Neural cell (in vitro differentiated cells): ENCODE measurements around the gene BICD1. TPM values are rescaled to one million over a fixed set of nuclear protein-coding genes. Genes with fewer than 3 reads are reported as not detected.

Experiments
- H2AFZ ChIP-seq: fragments of 200-600, 300-800 bp; sonication (generic), shearing (Covaris generic); 2 replicates; pipeline ENCODE4 v1.6.0; 2014; ENCODE audit warnings: low read depth, mild to moderate bottlenecking, antibody characterized with exemption, low read length, moderate library complexity
- H3F3A ChIP-seq: fragments of 200-600 bp; shearing (Covaris generic); 2 replicates; pipeline ENCODE4 v1.6.1; 2016; ENCODE audit warnings: mild to moderate bottlenecking, moderate library complexity, mixed read lengths, antibody characterized with exemption, low read length; ENCODE audit not compliant: insufficient read depth, poor library complexity, severe bottlenecking
- H3K27ac ChIP-seq: fragments of 200-600, 300-800 bp; sonication (generic), shearing (Covaris generic); 2 replicates; pipeline ENCODE4 v1.5.1; 2014; ENCODE audit warnings: mild to moderate bottlenecking, low read length, moderate library complexity
- H3K27me3 ChIP-seq: fragments of 300-800, 200-600 bp; sonication (generic), shearing (Covaris generic); 2 replicates; pipeline ENCODE4 v1.6.0; 2014; ENCODE audit warnings: mild to moderate bottlenecking, low read depth, low read length, moderate library complexity; ENCODE audit not compliant: insufficient read depth
- H3K36me3 ChIP-seq: fragments of 300-800, 200-600 bp; sonication (generic), shearing (Covaris generic); 2 replicates; pipeline ENCODE4 v1.5.1; 2014; ENCODE audit warnings: mild to moderate bottlenecking, antibody characterized with exemption, low read length, moderate library complexity; ENCODE audit not compliant: insufficient read depth
- H3K4me2 ChIP-seq: fragments of 300-800, 200-600 bp; sonication (generic), shearing (Covaris generic); 2 replicates; pipeline ENCODE4 v1.6.0; 2014; ENCODE audit warnings: mild to moderate bottlenecking, low read length
- H3K4me3 ChIP-seq: fragments of 300-800, 200-600 bp; sonication (generic), shearing (Covaris generic); 2 replicates; pipeline ENCODE4 v1.5.1; 2014; ENCODE audit warnings: mild to moderate bottlenecking, low read length, moderate library complexity
- H3K79me2 ChIP-seq: fragments of 200-600 bp; shearing (Covaris generic); replicated peaks from 2 replicates; pipeline ENCODE4 v1.6.0; 2014; ENCODE audit warnings: mild to moderate bottlenecking, low read length, moderate library complexity; ENCODE audit not compliant: insufficient read depth
- H3K9ac ChIP-seq: fragments of 300-800, 200-600 bp; sonication (generic), shearing (Covaris generic); 2 replicates; pipeline ENCODE4 v1.6.1; 2016; ENCODE audit warnings: mild to moderate bottlenecking, low read length, mixed read lengths
- H3K9me2 ChIP-seq: fragments of 200-600 bp; shearing (Covaris generic); 2 replicates; pipeline ENCODE4 v1.6.1; 2016; ENCODE audit warnings: mild to moderate bottlenecking, low read length, mixed read lengths; ENCODE audit not compliant: insufficient read depth
- H3K9me3 ChIP-seq: fragments of 200-600, 300-800 bp; sonication (generic), shearing (Covaris generic); 2 replicates; pipeline ENCODE4 v1.6.1; 2016; ENCODE audit warnings: mild to moderate bottlenecking, mixed run types, low read length, moderate library complexity, mixed read lengths
- H4K20me1 ChIP-seq: fragments of 200-600 bp; shearing (Covaris generic); 2 replicates; pipeline ENCODE4 v1.6.1; 2016; ENCODE audit warnings: mild to moderate bottlenecking, mixed run types; ENCODE audit not compliant: insufficient read depth
- EP300 ChIP-seq: fragments of 450-650 bp; conservative IDR thresholded peaks from 2 replicates; pipeline ENCODE4 v1.6.1; 2014; ENCODE audit warnings: antibody characterized with exemption, mild to moderate bottlenecking, moderate library complexity; ENCODE audit not compliant: poor library complexity, severe bottlenecking
- EZH2 ChIP-seq: fragments of 200-600, 300-800 bp; shearing (Covaris generic), sonication (generic); IDR thresholded peaks from 2 replicates; pipeline ENCODE4 v1.6.1; 2014; ENCODE audit warnings: antibody characterized with exemption, low read length, borderline replicate concordance, mild to moderate bottlenecking; ENCODE audit not compliant: insufficient read depth, poor library complexity, severe bottlenecking
- MXI1 ChIP-seq: fragments of 450-650 bp; conservative IDR thresholded peaks from 2 replicates; pipeline ENCODE4 v1.6.1; 2014; ENCODE audit warnings: antibody characterized with exemption, mild to moderate bottlenecking; ENCODE audit not compliant: poor library complexity, severe bottlenecking
- POLR2AphosphoS5 ChIP-seq: IDR thresholded peaks from 2 replicates; pipeline ENCODE4 v1.6.1; 2012
- RAD21 ChIP-seq: fragments of 450-650 bp; conservative IDR thresholded peaks from 2 replicates; pipeline ENCODE4 v1.6.1; 2014; ENCODE audit warnings: antibody characterized with exemption, mild to moderate bottlenecking, moderate library complexity
- SMC3 ChIP-seq: fragments of 450-650 bp; conservative IDR thresholded peaks from 2 replicates; pipeline ENCODE4 v1.6.1; 2014; ENCODE audit warnings: antibody characterized with exemption, mild to moderate bottlenecking, moderate library complexity; ENCODE audit not compliant: poor library complexity
- TAF1 ChIP-seq: IDR thresholded peaks from 2 replicates; pipeline ENCODE4 v1.6.1; 2012; ENCODE audit warnings: low read depth
- polyA plus RNA-seq: library from polyadenylated mRNA; depleted of rRNA; stranded (reverse); fragments of >200 nt; gene quantifications from 2 replicates; pipeline ENCODE4 v1.2.3, GENCODE V29; 2014
- TF ChIP-seq, protein P1 (sequence below): fragments of 450-650 bp; IDR thresholded peaks from 2 replicates; pipeline ENCODE4 v1.5.1; 2014; ENCODE audit warnings: antibody characterized with exemption, mild to moderate bottlenecking, moderate library complexity; ENCODE audit not compliant: poor library complexity, severe bottlenecking
- TF ChIP-seq, protein P2 (sequence below): IDR thresholded peaks from 2 replicates; pipeline ENCODE4 v1.6.1; 2012; ENCODE audit warnings: borderline replicate concordance

Gene BICD1
- polyA plus RNA-seq, 1 donor from 2014 or later = 41.1 TPM

DNA sequence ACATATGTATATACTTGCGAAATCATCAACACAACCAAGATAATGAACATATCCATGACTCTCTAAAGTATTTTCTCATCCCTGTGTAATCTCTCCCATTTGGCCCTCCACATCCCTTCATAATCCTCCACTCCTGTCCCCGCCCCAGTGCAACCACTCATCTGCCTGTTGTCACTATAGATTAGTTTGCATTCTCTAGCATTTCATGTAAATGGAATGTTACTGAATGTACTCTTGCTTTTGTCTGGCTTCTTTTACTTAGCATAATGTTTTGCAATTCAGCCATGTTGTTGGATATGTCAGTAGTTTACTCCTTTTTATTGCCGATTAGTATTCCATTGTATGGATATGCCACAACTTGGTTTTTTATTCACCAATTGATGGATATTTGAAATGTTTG lies 99.1 kb downstream of the BICD1 start:
- Histone ChIP-seq H3K36me3 (no peaks in the 10 kb centered on the region), H3K27ac (no peak overlapping the region), H3K4me2 (no peak overlapping the region), H3K4me3 (no peak overlapping the region), H3K9ac (no peak overlapping the region), H3F3A (no peaks in the 10 kb centered on the region), H3K79me2 (peaks cover 10% of the 10 kb centered on the region), H4K20me1 (no peaks in the 10 kb centered on the region), H3K9me2 (no peaks in the 10 kb centered on the region), H2AFZ (no peak overlapping the region), H3K9me3 (no peaks in the 10 kb centered on the region), H3K27me3 (no peaks in the 10 kb centered on the region)
- no peak for TF ChIP-seq TAF1
- TF ChIP-seq, protein P1, sequence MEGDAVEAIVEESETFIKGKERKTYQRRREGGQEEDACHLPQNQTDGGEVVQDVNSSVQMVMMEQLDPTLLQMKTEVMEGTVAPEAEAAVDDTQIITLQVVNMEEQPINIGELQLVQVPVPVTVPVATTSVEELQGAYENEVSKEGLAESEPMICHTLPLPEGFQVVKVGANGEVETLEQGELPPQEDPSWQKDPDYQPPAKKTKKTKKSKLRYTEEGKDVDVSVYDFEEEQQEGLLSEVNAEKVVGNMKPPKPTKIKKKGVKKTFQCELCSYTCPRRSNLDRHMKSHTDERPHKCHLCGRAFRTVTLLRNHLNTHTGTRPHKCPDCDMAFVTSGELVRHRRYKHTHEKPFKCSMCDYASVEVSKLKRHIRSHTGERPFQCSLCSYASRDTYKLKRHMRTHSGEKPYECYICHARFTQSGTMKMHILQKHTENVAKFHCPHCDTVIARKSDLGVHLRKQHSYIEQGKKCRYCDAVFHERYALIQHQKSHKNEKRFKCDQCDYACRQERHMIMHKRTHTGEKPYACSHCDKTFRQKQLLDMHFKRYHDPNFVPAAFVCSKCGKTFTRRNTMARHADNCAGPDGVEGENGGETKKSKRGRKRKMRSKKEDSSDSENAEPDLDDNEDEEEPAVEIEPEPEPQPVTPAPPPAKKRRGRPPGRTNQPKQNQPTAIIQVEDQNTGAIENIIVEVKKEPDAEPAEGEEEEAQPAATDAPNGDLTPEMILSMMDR = no peak
- no peak for TF ChIP-seq RAD21
- TF ChIP-seq POLR2AphosphoS5 = no peak

DNA sequence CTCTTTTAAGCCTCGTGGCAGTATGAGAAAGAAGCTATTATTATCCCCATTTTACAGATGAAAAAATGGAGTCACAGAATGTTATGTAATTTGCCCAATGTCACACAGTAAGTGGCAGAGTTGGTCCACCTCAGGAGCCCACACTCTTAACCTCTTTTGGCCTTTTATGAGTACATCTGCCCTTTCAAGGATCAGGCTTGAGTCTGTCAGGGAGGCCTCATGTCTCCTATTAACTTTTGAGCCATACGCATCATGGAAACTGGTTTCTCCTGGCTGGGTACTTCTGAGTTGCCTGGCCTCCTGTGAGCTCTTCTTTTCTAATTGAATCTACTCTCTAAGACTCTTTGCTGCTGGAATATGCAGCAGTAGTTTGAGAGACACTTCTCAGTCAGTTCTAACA lies 101.7 kb downstream of the BICD1 start:
- H3K27me3 ChIP-seq = no peaks in the 10 kb centered on the region
- H2AFZ ChIP-seq = no peak overlapping the region
- no peak overlapping the region for H3K4me3 ChIP-seq

More for the DNA sequence above, 101.7 kb downstream of the BICD1 start:
- no peaks in the 10 kb centered on the region for H3K9me2 ChIP-seq
- no peaks in the 10 kb centered on the region for H4K20me1 ChIP-seq
- no peak overlapping the region for H3K27ac ChIP-seq
- H3K36me3 ChIP-seq = no peaks in the 10 kb centered on the region
- H3F3A ChIP-seq = no peaks in the 10 kb centered on the region
- TF ChIP-seq TAF1 = no peak
- TF ChIP-seq SMC3 = no peak
- TF ChIP-seq EZH2 = no peak
- no peak for TF ChIP-seq POLR2AphosphoS5
- TF ChIP-seq MXI1 = no peak
- TF ChIP-seq, protein P1 = no peak
- no peak for TF ChIP-seq RAD21
- TF ChIP-seq, protein P2, sequence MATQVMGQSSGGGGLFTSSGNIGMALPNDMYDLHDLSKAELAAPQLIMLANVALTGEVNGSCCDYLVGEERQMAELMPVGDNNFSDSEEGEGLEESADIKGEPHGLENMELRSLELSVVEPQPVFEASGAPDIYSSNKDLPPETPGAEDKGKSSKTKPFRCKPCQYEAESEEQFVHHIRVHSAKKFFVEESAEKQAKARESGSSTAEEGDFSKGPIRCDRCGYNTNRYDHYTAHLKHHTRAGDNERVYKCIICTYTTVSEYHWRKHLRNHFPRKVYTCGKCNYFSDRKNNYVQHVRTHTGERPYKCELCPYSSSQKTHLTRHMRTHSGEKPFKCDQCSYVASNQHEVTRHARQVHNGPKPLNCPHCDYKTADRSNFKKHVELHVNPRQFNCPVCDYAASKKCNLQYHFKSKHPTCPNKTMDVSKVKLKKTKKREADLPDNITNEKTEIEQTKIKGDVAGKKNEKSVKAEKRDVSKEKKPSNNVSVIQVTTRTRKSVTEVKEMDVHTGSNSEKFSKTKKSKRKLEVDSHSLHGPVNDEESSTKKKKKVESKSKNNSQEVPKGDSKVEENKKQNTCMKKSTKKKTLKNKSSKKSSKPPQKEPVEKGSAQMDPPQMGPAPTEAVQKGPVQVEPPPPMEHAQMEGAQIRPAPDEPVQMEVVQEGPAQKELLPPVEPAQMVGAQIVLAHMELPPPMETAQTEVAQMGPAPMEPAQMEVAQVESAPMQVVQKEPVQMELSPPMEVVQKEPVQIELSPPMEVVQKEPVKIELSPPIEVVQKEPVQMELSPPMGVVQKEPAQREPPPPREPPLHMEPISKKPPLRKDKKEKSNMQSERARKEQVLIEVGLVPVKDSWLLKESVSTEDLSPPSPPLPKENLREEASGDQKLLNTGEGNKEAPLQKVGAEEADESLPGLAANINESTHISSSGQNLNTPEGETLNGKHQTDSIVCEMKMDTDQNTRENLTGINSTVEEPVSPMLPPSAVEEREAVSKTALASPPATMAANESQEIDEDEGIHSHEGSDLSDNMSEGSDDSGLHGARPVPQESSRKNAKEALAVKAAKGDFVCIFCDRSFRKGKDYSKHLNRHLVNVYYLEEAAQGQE = no peak
- TF ChIP-seq EP300 = no peak
- no peaks in the 10 kb centered on the region for H3K9me3 ChIP-seq
- peaks cover 10% of the 10 kb centered on the region for H3K79me2 ChIP-seq
- H3K4me2 ChIP-seq = no peak overlapping the region
- no peak overlapping the region for H3K9ac ChIP-seq
